H1 (cell line): ENCODE measurements around the gene CLCA4. TPM values are rescaled to one million over a fixed set of nuclear protein-coding genes. Genes with fewer than 3 reads are reported as not detected.

Source experiments
- BRCA1 ChIP-seq: IDR thresholded peaks from 2 replicates; pipeline ENCODE4 v1.6.1; 2012; ENCODE audit warnings: low read depth, low read length, improper control_type of control experiment
- CBX5 ChIP-seq: fragments of 300-800, 300-1000 bp; sonication (generic); IDR thresholded peaks from 2 replicates; pipeline ENCODE4 v1.7.1; 2016; ENCODE audit warnings: antibody characterized with exemption, low read length, low read depth
- CREB1 ChIP-seq: IDR thresholded peaks from 2 replicates; pipeline ENCODE4 v1.6.1; 2012; ENCODE audit warnings: inconsistent platforms
- EP300 ChIP-seq, 2 experiments: IDR thresholded peaks; 1 replicate in 1 of 2; 2 replicates in 1 of 2; pipeline ENCODE4 v1.6.1; 2011 to 2012; ENCODE audit warnings: low read depth in 2 of 2, low read length in 2 of 2, mild to moderate bottlenecking in 2 of 2, borderline replicate concordance in 1 of 2, inconsistent platforms in 1 of 2, moderate library complexity in 1 of 2
- EZH2 ChIP-seq: fragments of 200-600 bp; sonication (generic); IDR thresholded peaks from 2 replicates; pipeline ENCODE4 v1.7.1; 2012; ENCODE audit warnings: low read depth, mild to moderate bottlenecking, moderate library complexity, low read length, inconsistent platforms; ENCODE audit not compliant: severe bottlenecking
- HDAC6 ChIP-seq: IDR thresholded peaks from one replicate; pipeline ENCODE4 v1.7.1; 2012; ENCODE audit warnings: low read depth, mild to moderate bottlenecking, inconsistent platforms, low read length, moderate library complexity
- RBBP5 ChIP-seq: IDR thresholded peaks from 2 replicates; pipeline ENCODE4 v1.7.1; 2012; ENCODE audit warnings: low read depth, mild to moderate bottlenecking, inconsistent platforms, low read length, moderate library complexity, borderline replicate concordance
- TAF7 ChIP-seq: optimal IDR thresholded peaks from 2 replicates; pipeline ENCODE3; 2011; ENCODE audit warnings: low read depth, mild to moderate bottlenecking, inconsistent platforms, low read length, moderate library complexity, borderline replicate concordance
- TCF12 ChIP-seq: IDR thresholded peaks from 2 replicates; pipeline ENCODE4 v1.6.1; 2011; ENCODE audit warnings: low read depth, mild to moderate bottlenecking, low read length
- polyA plus RNA-seq, 7 experiments: library from polyadenylated mRNA; depleted of rRNA in 3 of 7; stranded (reverse) in 5 of 7; unstranded in 2 of 7; fragments of >200 nt in 5 of 7; fragments of 200-250 nt in 2 of 7; gene quantifications; 1 replicate in 5 of 7; 2 replicates in 1 of 7; 4 replicates in 1 of 7; pipeline versions ENCODE4 v1.2.1 to v1.2.3, GENCODE V29; 2011 to 2013; ENCODE audit warnings: missing spikeins in 2 of 7, mixed read lengths in 2 of 7
- total RNA-seq: library from RNA; stranded (reverse); fragmentation: NEBNext Ultra II Directional; extraction: Animal tissue kit (Norgen Biotek cat#: 25700); gene quantifications from 2 replicates; pipeline ENCODE4 v1.2.1, GENCODE V29; 2021
- TF ChIP-seq, protein P1 (sequence below), 3 experiments: IDR thresholded peaks; 1 replicate in 2 of 3; 2 replicates in 1 of 3; pipeline versions ENCODE4 v1.5.1 to v1.6.1; 2011; ENCODE audit warnings: low read length in 3 of 3, mild to moderate bottlenecking in 3 of 3, inconsistent platforms in 2 of 3, low read depth in 1 of 3, moderate library complexity in 1 of 3; ENCODE audit not compliant: insufficient read depth in 1 of 3; ENCODE audit errors: control extremely low read depth in 1 of 3

The CLCA4 gene
- total and polyA plus RNA-seq, 2 of the 8 experiments (the other 6 are each of a cell fraction or from before 2014, with no cell fraction given): not detected

DNA sequence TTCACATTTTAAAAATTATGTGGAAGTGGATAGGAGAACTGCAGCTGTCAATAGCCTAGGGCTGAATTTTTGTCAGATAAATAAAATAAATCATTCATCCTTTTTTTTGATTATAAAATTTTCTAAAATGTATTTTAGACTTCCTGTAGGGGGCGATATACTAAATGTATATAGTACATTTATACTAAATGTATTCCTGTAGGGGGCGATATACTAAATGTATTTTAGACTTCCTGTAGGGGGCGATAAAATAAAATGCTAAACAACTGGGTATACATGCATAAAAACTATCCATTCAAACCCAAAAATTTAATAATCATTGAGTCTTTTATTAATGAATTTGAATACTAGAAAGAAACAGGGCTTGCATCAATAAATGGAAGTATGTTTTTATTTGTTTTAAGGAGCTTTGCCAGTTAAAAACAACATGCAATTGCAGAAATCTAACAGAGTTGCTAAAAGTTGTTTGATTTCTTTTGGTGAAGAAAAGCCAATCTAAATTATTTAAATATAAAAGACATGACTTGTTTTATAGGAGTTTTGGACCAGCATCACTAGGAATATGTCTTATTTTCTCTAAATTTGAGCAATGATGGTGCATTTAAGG lies 46.8 kb upstream of the CLCA4 start (continued):
- TF ChIP-seq, protein P1, sequence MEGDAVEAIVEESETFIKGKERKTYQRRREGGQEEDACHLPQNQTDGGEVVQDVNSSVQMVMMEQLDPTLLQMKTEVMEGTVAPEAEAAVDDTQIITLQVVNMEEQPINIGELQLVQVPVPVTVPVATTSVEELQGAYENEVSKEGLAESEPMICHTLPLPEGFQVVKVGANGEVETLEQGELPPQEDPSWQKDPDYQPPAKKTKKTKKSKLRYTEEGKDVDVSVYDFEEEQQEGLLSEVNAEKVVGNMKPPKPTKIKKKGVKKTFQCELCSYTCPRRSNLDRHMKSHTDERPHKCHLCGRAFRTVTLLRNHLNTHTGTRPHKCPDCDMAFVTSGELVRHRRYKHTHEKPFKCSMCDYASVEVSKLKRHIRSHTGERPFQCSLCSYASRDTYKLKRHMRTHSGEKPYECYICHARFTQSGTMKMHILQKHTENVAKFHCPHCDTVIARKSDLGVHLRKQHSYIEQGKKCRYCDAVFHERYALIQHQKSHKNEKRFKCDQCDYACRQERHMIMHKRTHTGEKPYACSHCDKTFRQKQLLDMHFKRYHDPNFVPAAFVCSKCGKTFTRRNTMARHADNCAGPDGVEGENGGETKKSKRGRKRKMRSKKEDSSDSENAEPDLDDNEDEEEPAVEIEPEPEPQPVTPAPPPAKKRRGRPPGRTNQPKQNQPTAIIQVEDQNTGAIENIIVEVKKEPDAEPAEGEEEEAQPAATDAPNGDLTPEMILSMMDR (IDR thresholded peaks at IDR 0.05; ENCODE audit: control extremely low read depth in 1 of 3, insufficient read depth in 1 of 3, low read depth in 1 of 3, low read length in 3 of 3): peak in 2 of 3 experiments; percentile 64 to 99; a peak in 3 of 4 replicates
- TF ChIP-seq RBBP5: no peak
- no peak for TF ChIP-seq TCF12
- TF ChIP-seq CREB1: no peak
- TF ChIP-seq EZH2: no peak
- no peak for TF ChIP-seq HDAC6
- peak; percentile 72 for TF ChIP-seq TAF7
- no peak for TF ChIP-seq EP300 (IDR thresholded peaks at IDR 0.05; ENCODE audit: borderline replicate concordance in 1 of 2, low read depth in 2 of 2, low read length in 2 of 2)
- TF ChIP-seq BRCA1: no peak
- TF ChIP-seq CBX5: no peak
